ENCODE results near the gene RABGAP1L. TPM values are rescaled to one million over a fixed set of nuclear protein-coding genes. Genes with fewer than 3 reads are reported as not detected.
A peak's percentile ranks its signal among the peaks of the same experiment; 100 is the strongest.

RABGAP1L gene
- total RNA-seq, 1 experiment from 2014 or later: 76.9 TPM

DNA sequence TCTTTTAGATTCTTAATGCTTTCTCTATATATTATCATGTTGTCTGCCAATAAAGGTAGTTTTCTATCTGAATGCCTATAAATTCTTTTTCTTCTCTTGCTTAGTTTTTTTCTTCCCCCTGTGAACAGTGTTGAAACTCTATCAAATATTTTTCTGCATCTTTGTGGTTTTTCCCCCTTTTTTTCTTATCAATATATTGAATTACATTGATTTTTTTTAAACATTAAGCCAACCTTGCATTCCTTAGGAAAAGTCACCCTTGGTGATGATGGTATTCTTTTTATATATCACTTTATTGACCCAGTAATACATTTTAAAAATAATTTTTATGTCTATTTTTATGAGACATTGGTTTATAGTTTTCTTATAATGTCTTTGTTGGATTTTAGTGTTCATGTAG, 131.7 kb downstream of the RABGAP1L start:
- ChIA-PET CTCF (no interaction called here), POLR2A (no interaction called here)
- ATAC-seq: no peak
- Mint-ChIP-seq H3K27me3 (ENCODE audit: low read depth) (no peaks in the 10 kb centered on the region), H3K36me3 (peaks cover 2% of the 10 kb centered on the region; the same call in 1 of the 2 replicates), H3K4me1 (no peaks in the 10 kb centered on the region), H3K27ac (no peak overlapping the region), H3K9me3 (no peaks in the 10 kb centered on the region; the same call in 1 of the 2 replicates), H3K4me3 (no peak overlapping the region)
- DNase-seq (ENCODE audit: low spot score): no peak
- TF ChIP-seq NFE2L1 (CRISPR knock-in tag; IDR thresholded peaks at IDR 0.05): no peak
- TF ChIP-seq, protein P1, sequence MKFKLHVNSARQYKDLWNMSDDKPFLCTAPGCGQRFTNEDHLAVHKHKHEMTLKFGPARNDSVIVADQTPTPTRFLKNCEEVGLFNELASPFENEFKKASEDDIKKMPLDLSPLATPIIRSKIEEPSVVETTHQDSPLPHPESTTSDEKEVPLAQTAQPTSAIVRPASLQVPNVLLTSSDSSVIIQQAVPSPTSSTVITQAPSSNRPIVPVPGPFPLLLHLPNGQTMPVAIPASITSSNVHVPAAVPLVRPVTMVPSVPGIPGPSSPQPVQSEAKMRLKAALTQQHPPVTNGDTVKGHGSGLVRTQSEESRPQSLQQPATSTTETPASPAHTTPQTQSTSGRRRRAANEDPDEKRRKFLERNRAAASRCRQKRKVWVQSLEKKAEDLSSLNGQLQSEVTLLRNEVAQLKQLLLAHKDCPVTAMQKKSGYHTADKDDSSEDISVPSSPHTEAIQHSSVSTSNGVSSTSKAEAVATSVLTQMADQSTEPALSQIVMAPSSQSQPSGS (CRISPR knock-in tag; IDR thresholded peaks at IDR 0.05; ENCODE audit: borderline replicate concordance, low read depth): no peak
- TF ChIP-seq GRHL2 (CRISPR knock-in tag; IDR thresholded peaks at IDR 0.05; ENCODE audit: insufficient replicate concordance, severe bottlenecking): no peak

DNA sequence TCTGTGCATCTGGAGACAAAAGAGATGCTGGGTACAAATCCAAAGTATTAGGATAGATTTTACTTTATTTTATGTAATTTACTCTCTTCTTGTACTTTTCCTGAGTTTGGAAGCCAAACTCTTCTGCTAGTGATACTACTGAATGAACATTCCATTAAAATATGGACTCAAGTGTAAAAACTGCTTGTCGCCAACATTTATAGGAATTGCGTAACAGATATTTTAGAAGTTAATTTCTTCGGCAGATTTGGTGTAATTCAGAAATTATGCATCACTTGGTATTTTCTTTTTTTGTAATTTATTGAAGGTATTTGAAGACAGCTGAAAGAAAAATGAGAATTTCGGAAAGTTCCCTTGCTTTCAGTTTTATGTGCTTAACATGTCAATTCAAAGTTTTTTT, 137.0 kb downstream of the RABGAP1L start:
- CTCF ChIA-PET: no interaction called here
- H3K36me3 Mint-ChIP-seq: peaks cover 6% of the 10 kb centered on the region

DNA sequence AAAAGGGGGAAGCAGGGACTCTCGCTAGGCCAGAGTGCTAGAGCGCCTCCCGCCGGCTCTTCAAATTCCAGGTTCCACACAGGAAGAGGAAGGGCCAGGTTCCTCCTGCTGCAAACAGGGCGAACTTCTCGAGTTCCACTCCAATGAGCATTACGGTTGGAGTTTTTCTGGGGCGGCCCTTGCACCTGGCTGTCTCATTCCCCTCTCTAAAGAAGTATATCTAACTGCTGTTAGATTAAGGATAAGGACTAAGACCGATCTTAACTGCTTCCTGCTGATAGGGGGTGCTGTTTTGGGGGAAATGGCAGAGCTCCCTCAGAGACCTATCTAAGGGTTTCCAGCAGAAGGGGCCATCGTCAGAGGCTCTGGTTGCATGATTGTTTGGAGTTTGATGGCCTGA, 138.0 kb downstream of the RABGAP1L start:
- TF ChIP-seq ZNF396 (CRISPR knock-in tag; IDR thresholded peaks at IDR 0.05; ENCODE audit: borderline replicate concordance) (no peak), ZNF423 (CRISPR knock-in tag; IDR thresholded peaks at IDR 0.05) (no peak), FOXK1 (CRISPR knock-in tag; IDR thresholded peaks at IDR 0.05) (no peak), SMAD3 (CRISPR knock-in tag; IDR thresholded peaks at IDR 0.05; ENCODE audit: borderline replicate concordance) (no peak), FOXP1 (CRISPR knock-in tag; IDR thresholded peaks at IDR 0.05; ENCODE audit: borderline replicate concordance) (no peak)
- TF ChIP-seq, protein P2, sequence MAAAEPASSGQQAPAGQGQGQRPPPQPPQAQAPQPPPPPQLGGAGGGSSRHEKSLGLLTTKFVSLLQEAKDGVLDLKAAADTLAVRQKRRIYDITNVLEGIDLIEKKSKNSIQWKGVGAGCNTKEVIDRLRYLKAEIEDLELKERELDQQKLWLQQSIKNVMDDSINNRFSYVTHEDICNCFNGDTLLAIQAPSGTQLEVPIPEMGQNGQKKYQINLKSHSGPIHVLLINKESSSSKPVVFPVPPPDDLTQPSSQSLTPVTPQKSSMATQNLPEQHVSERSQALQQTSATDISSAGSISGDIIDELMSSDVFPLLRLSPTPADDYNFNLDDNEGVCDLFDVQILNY (CRISPR knock-in tag; IDR thresholded peaks at IDR 0.05): no peak
- TF ChIP-seq, protein P3, sequence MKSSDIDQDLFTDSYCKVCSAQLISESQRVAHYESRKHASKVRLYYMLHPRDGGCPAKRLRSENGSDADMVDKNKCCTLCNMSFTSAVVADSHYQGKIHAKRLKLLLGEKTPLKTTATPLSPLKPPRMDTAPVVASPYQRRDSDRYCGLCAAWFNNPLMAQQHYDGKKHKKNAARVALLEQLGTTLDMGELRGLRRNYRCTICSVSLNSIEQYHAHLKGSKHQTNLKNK (CRISPR knock-in tag; IDR thresholded peaks at IDR 0.05): no peak
- Mint-ChIP-seq H3K4me3 (no peak overlapping the region), H3K27ac (peak overlapping the region; percentile 75; the same call in 1 of the 2 replicates), H3K36me3 (peaks cover 9% of the 10 kb centered on the region), H3K4me1 (peaks cover 10% of the 10 kb centered on the region), H3K27me3 (ENCODE audit: low read depth) (no peaks in the 10 kb centered on the region; the same call in 1 of the 2 replicates), H3K9me3 (peaks cover 11% of the 10 kb centered on the region)
- ChIA-PET POLR2A (no interaction called here), CTCF (interaction anchor here (1.0 to 1.5 kb wide), 6 partner anchors 8 to 116 kb away, joined by 3 to 10 read pairs (median 4); no protein-coding TSS in a partner anchor)
- DNase-seq (ENCODE audit: low spot score) (peak; percentile 44), ATAC-seq (peak; percentile 89)

More for the DNA sequence above, 137.0 kb downstream of the RABGAP1L start:
- ATAC-seq (no peak), DNase-seq (ENCODE audit: low spot score) (no peak)
- TF ChIP-seq ETV6 (CRISPR knock-in tag; IDR thresholded peaks at IDR 0.05) (no peak), FOXP1 (CRISPR knock-in tag; IDR thresholded peaks at IDR 0.05; ENCODE audit: borderline replicate concordance) (no peak), HMGA2 (CRISPR knock-in tag; IDR thresholded peaks at IDR 0.05) (no peak)
- TF ChIP-seq, protein P4, sequence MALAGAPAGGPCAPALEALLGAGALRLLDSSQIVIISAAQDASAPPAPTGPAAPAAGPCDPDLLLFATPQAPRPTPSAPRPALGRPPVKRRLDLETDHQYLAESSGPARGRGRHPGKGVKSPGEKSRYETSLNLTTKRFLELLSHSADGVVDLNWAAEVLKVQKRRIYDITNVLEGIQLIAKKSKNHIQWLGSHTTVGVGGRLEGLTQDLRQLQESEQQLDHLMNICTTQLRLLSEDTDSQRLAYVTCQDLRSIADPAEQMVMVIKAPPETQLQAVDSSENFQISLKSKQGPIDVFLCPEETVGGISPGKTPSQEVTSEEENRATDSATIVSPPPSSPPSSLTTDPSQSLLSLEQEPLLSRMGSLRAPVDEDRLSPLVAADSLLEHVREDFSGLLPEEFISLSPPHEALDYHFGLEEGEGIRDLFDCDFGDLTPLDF (CRISPR knock-in tag; IDR thresholded peaks at IDR 0.05): no peak
- TF ChIP-seq, protein P5, sequence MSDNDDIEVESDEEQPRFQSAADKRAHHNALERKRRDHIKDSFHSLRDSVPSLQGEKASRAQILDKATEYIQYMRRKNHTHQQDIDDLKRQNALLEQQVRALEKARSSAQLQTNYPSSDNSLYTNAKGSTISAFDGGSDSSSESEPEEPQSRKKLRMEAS (CRISPR knock-in tag; IDR thresholded peaks at IDR 0.05): no peak
- TF ChIP-seq, protein P6, sequence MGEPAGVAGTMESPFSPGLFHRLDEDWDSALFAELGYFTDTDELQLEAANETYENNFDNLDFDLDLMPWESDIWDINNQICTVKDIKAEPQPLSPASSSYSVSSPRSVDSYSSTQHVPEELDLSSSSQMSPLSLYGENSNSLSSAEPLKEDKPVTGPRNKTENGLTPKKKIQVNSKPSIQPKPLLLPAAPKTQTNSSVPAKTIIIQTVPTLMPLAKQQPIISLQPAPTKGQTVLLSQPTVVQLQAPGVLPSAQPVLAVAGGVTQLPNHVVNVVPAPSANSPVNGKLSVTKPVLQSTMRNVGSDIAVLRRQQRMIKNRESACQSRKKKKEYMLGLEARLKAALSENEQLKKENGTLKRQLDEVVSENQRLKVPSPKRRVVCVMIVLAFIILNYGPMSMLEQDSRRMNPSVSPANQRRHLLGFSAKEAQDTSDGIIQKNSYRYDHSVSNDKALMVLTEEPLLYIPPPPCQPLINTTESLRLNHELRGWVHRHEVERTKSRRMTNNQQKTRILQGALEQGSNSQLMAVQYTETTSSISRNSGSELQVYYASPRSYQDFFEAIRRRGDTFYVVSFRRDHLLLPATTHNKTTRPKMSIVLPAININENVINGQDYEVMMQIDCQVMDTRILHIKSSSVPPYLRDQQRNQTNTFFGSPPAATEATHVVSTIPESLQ (CRISPR knock-in tag; IDR thresholded peaks at IDR 0.05): no peak
- TF ChIP-seq, protein P7, sequence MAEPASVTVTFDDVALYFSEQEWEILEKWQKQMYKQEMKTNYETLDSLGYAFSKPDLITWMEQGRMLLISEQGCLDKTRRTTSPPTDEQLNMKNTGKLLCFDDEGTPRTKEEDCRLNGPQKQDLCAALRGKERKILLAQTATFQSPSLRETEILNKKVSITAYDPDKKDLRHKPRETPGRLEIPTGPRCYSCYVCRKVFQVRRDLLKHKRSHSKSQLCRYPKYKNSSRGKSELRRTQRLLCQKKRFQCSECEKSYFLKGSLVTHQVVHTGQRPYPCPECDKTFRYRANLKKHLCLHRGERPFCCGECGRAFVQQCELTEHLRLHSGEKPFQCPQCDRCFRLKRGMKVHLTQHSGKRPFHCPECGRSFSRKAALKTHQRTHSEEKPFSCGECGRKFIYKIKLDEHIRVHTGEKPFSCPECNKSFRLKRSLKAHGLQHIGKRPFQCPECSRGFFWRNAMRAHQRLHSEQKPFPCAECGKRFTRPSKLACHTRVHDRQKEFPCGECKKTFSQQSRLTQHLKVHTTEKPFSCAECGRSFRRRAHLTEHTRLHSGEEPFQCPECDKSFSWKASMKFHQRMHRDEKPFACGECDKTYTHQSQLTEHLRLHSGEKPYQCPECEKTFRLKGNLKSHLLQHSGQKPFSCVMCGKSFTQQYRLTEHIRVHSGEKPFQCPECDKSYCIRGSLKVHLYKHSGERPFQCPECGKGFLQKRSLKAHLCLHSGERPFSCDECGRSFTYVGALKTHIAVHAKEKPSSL (CRISPR knock-in tag; conservative IDR thresholded peaks at IDR 0.05): no peak
- Mint-ChIP-seq H3K4me3 (no peak overlapping the region), H3K9me3 (peaks cover 1% of the 10 kb centered on the region; the same call in 1 of the 2 replicates), H3K27me3 (ENCODE audit: low read depth) (no peaks in the 10 kb centered on the region), H3K27ac (no peak overlapping the region), H3K4me1 (peaks cover 7% of the 10 kb centered on the region; the same call in 1 of the 2 replicates)
- POLR2A ChIA-PET: no interaction called here
